GM18505 (cell line): ENCODE data around the gene MYO5A.
A peak's percentile ranks its signal among the peaks of the same experiment; 100 is the strongest.
"Not testable (repeated sequence)": the region's sequence is repeated elsewhere in the genome, so short reads cannot be mapped to it uniquely, and the experiment has no call there.

Source experiments
- ATAC-seq: cut with Tn5 transposase; IDR thresholded peaks from one replicate; pipeline ENCODE4 v1.9.1; 2021; ENCODE audit not compliant: unreplicated experiment
- POLR2A ChIP-seq: IDR thresholded peaks from 4 replicates; pipeline ENCODE4 v1.6.1; 2011; ENCODE audit warnings: borderline replicate concordance; ENCODE audit not compliant: insufficient read depth, insufficient read length; ENCODE audit errors: extremely low read depth

MYO5A gene

DNA sequence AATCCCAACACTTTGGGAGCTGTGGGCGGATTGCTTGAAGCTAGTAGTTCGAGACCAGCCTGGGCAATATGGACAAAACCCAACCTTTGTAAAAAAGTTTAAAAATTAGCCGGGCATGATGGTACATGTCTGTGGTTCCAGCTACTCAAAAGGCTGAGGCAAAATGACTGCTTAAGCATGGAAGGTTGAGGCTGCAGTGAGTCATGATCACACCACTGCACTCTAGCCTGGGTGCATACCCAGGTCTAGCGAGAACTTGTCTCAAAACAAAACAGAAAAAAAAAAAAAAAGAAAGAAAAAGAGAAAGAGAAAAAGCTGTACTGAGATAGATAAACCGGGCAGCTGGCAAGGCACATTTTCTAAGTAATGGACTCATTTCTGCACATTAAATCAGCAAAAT lies 29.5 kb upstream of the MYO5A start:
- TF ChIP-seq POLR2A, result no peak
- peak; percentile 64 for ATAC-seq

DNA sequence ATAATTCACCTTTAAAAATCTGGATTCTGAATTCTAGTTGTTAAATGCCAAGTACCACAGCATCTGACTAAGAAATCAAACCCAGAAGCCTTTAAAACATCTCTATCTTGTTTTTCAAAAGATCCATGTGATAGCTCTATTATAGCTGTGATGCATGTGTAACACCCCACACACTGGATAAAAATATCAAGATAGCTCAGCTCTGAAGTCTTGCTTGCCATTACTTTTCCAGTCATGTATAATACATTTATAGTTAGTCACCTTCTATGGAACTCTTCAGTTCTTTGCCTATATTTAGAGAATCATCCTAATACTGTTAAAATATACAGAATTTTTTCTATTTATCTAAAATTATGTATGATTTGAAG lies 28.6 kb upstream of the MYO5A start:
- no peak for ATAC-seq
- no peak for TF ChIP-seq POLR2A

DNA sequence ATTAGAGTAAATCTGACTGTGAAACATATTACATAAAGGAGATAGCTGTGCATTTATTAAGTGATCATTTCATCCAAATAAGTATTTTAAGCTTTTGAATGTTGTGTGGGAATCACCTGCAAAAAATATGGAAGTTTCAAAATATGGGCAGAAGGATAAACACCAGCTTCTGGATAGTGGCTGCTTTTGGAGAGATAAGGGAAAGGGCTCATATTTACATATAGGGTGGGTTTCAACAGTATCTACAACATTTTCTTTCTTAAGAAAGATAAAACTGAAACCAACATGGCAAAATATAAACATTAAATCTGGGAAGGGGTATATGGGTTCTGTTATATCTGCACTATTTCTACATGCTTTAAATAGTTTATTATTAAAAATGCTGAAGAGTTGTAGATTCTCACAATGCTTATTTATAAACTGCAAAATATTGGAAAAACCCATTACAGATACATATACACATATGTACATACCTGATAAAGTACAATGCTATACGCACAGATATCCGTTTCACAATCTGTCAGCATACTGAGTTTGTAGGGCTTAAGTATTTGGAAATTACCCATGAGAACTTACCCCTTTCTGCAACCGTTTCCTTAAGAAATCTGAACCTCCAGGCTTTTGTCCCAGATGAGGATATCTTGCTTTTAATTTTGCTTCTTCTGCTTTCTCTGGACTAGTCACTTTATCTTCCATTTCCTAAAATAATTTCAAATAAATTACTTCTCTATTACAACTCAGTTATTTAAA lies 28.0 kb upstream of the MYO5A start:
- TF ChIP-seq POLR2A, result no peak
- no peak for ATAC-seq

DNA sequence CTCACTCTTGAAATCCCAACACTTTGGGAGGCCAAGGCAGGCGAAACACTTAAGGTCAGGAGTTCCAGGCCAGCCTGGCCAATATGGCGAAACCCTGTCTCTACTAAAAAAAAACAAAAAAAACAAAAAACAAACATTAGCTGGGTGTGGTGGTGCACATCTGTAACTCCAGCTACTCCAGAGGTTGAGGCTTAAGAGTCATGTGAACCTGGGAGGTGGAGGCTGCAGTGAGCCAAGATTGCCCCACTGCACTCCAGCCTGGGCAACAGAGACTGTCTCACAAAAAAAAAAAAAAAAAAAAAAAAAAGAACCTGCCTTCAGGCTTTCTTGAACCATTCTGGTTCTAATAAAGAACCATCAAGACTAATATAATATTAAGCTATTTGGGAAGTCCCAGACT lies 23.6 kb upstream of the MYO5A start:
- ATAC-seq, result no peak
- TF ChIP-seq POLR2A, result no peak

DNA sequence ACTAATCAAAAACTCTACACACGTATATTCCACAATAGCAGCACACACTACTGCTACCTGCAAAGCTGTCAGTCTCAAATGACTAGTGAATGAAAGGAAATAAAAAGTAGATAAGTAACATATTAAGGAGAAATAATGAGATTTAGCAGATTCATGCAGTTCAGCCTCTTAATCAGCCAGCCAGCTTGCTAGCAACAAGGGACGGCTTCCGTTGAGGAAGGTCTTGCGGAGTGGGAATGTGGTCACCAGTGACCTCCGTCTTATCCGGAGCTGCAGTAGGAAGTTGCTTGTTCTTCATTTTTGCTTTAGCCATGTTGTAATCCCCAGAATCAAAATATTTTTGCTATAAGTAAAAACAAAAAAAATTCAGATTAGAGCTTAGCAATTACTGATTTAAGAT lies 23.1 kb upstream of the MYO5A start:
- no peak for ATAC-seq
- no peak for TF ChIP-seq POLR2A

DNA sequence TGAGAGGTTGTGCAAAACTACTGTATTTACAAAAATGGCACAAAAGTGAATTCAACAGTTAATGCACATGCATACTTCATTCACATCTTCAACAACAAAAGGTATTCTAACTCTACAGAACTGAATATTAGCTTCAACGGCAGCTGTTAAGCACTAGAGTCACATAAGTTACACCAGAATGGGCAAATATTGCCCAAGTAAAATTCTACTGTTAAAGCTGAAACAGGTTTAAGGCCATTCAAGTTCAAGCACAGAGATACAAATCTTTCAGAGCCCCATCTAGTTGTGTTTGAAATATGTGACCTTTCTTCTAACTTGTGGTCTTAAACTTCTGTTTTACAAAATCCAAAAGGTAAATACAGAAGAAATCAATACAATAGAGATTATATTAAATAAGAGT lies 22.5 kb upstream of the MYO5A start:
- ATAC-seq, result not testable (repeated sequence)

DNA sequence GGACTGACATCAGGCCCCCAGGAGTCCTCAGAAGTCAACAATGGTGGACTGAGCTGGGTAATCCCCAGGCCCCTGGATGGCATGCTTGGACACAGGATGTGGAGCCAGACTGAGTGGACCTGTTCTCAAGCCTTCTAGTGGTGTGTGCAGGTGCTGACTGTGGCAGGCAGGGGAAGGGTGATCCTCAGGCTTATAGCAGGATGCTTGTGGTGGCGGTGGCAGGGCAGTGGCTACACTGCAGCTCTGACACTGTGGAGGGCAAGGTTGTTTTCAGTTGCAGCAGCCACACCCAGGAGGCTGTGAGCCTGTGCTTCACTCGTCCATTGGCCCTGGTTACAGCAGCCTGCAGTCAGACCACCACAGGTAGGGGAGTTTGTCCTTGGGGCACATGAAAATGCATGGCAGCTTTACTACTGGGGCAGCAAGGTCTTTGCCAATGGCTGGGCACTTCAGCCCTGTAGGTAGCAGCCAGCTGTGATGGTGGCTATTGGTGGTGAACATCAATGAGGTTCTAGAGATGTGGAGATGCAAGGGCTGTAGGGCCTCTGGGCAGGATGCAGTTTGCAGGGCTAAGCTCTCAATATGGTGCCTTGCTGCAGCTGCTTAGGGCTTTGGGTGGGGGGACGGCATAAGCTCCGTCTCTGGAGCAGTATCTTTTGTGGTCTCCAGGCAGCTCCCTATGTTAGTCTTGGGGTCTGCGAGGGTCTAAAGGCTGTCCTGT lies 17.5 kb upstream of the MYO5A start:
- no peak for ATAC-seq
- TF ChIP-seq POLR2A, result peak; percentile 32

DNA sequence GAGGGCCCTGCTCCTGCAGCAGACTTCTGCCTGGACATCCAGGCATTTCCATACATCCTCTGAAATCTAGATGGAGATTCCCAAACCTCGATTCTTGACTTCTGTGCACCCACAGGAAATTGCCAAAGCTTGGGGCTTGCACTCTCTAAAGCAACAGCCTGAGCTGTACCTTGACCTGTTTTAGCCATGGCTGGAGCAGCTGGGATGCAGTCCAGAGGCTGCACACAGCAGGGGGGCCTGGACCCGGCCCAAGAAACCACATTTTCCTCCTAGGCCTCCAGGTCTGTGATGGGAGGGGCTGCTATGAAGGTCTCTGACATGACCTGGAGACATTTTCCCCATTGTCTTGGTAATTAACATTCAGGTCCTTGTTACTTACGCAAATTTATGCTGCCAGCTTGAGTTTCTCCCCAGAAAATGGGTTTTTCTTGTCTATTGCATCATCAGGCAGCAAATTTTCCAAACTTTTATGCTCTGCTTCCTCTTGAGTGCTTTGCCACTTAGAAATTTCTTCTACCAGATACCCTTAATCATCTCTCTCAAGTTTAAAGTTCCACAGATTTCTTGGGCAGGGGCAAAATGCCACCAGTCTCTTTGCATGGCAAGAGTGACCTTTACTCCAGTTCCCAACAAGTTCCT lies 11.8 kb upstream of the MYO5A start:
- TF ChIP-seq POLR2A, result no peak
- ATAC-seq, result no peak

DNA sequence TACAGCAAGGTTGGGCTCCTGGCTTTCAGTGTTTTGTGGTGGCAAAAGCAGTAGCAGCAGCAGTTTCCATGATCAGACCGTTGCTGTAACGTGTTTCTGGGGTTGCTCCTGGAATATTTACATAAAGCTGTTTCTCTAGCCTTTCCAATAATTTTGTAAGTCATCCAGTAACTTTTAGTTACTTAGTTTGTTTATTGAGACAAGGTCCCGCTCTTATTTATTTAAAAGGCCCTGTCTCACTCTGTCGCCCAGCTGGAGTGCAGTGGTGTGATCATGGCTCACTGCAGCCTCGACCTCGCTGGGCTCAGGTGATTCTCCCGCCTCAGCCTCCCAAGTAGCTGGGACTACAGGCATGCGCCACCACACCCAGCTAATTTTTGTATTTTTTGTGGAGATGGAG lies 8.8 kb upstream of the MYO5A start:
- ATAC-seq, result no peak
- TF ChIP-seq POLR2A, result no peak

DNA sequence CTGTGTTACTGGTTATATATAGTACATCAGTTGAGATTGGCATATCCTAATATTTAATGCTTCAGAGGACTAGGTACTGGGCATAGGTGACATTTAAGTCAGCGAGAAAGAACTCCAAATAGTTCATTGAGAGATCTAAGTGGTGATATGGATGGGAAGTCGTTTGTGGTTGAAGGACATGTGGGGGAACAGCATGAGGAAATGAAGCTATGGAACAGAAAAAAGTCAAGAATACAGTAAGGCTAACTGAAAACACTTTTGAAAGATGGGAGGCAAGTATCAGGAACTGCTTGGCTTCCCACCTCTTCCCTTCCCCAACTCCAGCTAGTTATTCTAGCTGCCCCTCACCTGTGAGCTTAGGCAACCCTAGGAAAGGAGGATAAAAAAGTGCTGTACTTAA lies 3.7 kb upstream of the MYO5A start:
- TF ChIP-seq POLR2A, result no peak
- ATAC-seq, result no peak

DNA sequence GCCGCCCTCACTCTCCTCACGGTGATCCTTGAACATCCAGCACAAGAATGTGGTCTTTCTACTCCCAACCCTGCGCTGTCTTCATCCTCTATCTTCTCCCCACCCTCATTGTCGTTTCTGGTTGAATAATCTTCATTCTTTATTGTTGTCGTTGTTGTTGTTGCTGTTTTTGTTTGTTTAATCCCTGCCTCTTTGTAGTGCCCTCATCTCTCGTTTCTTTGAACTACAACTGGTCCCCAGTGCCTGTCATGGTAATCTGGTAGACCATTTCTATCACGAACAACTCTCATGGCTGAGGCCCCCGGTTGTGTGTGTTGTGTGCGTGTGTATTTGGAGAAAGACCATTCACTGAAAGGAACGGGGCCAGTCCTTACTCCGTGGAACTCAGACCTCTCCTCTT lies 1.3 kb upstream of the MYO5A start:
- no peak for TF ChIP-seq POLR2A
- no peak for ATAC-seq

DNA sequence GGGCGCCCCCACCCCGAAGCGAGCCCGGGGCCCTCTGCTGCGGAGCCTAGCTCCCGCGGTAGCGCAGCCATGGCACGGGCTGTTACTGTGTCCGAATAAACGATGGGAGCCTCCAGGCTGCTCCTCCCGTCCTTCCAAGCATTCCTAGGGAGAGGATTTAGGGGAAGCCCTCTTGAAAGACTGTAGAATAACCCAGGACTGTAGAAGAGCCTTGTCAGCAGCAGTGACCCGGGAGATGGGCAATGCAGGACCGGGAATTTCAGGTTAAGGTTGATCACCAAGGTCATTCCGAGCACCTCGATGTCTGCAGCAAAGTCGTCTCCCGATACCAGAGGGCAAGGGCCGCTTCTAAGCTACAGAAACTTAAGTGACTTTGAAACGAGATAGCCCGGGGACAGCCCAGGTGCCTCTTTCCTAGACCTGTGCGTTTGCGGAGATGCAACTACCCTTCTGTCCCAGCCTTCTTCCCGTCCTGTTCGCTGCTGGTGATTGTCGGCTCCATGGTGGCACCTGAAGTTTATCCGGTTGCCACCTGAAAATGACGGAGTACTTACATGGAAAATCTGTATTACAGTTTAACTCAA lies 753 bp upstream of the MYO5A start:
- no peak for TF ChIP-seq POLR2A
- peak; percentile 8 for ATAC-seq

DNA sequence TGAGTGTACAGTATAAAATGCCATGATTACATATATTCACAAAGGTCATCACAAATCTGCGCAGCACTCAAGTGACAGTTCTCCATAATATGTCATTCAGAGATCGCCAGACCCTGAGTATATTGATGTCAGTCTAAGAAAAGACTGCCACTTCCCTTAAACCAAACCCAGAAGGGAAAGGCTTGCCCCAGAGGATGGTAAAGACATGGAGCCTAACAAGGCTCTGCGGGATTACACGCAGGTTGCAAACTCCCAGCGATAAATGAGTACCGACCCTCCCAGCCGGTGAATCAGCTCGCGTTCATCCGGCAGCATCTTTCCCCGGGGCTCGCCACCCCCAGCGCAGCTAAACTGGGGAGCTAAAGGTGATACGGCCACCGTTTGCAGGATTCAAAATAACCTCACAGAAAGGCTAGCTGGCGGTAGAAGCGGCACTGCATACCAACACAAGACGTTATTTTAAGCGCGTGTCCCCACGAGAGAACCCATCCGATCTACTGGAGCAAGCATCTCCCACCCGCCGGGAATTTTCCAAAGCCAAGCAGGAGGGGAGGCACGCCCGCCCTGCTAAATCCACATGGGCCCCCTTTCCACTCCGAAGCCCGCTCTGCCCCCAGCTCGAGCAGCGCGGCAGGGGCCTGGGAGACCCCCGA lies 643 bp downstream of the MYO5A start:
- TF ChIP-seq POLR2A, result no peak
- ATAC-seq, result peak; percentile 1

DNA sequence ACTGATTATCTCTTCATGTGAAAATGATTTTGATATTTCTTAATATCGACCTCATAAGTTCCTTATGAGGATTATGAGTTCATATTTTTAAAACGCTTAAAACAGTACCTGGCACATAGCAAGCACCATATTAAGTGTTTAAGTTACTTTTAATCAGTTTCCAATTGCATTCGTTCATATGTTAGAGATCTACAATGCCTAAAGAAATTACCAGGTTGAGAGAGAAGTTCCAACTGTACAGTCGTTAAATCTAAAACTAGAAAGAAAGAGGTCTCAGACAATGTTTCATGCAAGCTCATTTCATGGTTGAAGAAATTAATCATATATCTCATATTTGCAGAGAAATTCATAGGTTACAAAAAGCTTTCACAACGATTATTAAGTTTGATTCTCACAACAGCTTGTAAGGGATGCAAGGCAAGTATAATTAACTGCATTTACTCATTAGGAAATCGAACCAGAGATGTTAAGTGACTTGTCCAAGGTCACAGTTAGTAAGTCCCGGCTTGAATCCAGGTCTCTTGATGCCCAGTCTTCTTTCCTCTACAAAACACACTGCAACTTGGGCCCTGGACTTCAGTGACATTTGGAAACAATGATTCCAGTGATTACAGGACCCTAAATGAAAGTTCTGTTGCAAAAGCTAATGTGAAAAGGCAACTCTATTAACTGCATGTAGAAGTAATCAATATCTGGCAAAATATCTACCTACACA lies 1.3 kb downstream of the MYO5A start:
- no peak for TF ChIP-seq POLR2A
- no peak for ATAC-seq
